GM12878 (cell line): Measurements from ENCODE around the gene AKAP13.

ENCODE experiments used
- CHD2 ChIP-seq: IDR thresholded peaks from 2 replicates; pipeline ENCODE4 v1.6.1; 2011; ENCODE audit warnings: low read depth, low read length, improper control_type of control experiment, borderline replicate concordance
- CREB1 ChIP-seq: IDR thresholded peaks from 2 replicates; pipeline ENCODE4 v1.6.1; 2012; ENCODE audit warnings: low read depth, mild to moderate bottlenecking, inconsistent platforms
- CTCF ChIP-seq, 3 experiments: IDR thresholded peaks in 2 of 3; conservative IDR thresholded peaks in 1 of 3; 2 replicates each; pipeline ENCODE4 v1.5.1; 2011; ENCODE audit warnings: low read depth in 3 of 3, low read length in 3 of 3, mild to moderate bottlenecking in 3 of 3, control low read depth in 2 of 3, moderate library complexity in 2 of 3, inconsistent platforms in 1 of 3, mixed read lengths in 1 of 3; ENCODE audit not compliant: control insufficient read depth in 2 of 3, insufficient read depth in 1 of 3; ENCODE audit errors: extremely low read depth in 1 of 3
- ESRRA ChIP-seq: IDR thresholded peaks from 2 replicates; pipeline ENCODE4 v1.6.1; 2012; ENCODE audit warnings: mild to moderate bottlenecking, low read length, improper control_type of control experiment
- NR2C2 ChIP-seq: IDR thresholded peaks from 2 replicates; pipeline ENCODE4 v1.6.1; 2011; ENCODE audit warnings: borderline replicate concordance, low read depth; ENCODE audit not compliant: control insufficient read depth, insufficient read length
- POLR2A ChIP-seq: IDR thresholded peaks from 2 replicates; pipeline ENCODE4 v1.6.1; 2011; ENCODE audit warnings: low read depth, mild to moderate bottlenecking, low read length
- POLR2AphosphoS5 ChIP-seq: IDR thresholded peaks from 2 replicates; pipeline ENCODE4 v1.6.1; 2011; ENCODE audit warnings: mild to moderate bottlenecking, low read length, inconsistent platforms

GRCh38 chr15:85477730-85478129, 97.3 kb downstream of the AKAP13 start:
- TF ChIP-seq POLR2A (no peak), NR2C2 (no peak), CTCF (IDR thresholded peaks at IDR 0.05 in 2 of 3, conservative IDR thresholded peaks at IDR 0.05 in 1 of 3; ENCODE audit: control insufficient read depth in 2 of 3, extremely low read depth in 1 of 3, insufficient read depth in 1 of 3, low read depth in 3 of 3, low read length in 3 of 3) (no peak), POLR2AphosphoS5 (no peak), ESRRA (no peak), CREB1 (no peak), CHD2 (no peak)
